CD4-positive, alpha-beta T cell treated with Interleukin-21 for 1 hour (primary cell): ENCODE results near the gene PSMA8.
"Not testable (repeated sequence)": the region's sequence is repeated elsewhere in the genome, so short reads cannot be mapped to it uniquely, and the experiment has no call there.

Experiments used
- DNase-seq: peaks from one replicate; pipeline ENCODE4 v3.0.0-alpha.2; 2020

Gene PSMA8

DNA sequence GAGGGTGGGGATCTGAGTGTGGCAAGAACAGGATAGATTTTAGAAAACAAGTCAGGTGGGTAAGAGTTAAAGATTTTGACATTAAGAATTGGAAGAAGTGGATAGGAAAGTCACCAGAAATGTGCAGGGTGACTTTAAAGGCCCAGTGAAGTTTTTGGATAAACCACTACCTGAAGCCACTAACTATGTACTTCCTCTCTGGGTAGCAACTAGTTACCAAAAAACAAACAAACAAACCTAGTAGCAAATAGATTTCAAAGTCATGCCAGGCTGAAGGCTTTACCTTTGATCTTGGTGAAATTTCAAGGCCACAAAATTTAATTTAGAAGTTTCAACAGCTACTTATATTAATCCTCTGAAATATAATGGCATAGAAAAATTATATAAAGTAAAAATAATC, 42.5 kb downstream of the PSMA8 start:
- no peak for DNase-seq

DNA sequence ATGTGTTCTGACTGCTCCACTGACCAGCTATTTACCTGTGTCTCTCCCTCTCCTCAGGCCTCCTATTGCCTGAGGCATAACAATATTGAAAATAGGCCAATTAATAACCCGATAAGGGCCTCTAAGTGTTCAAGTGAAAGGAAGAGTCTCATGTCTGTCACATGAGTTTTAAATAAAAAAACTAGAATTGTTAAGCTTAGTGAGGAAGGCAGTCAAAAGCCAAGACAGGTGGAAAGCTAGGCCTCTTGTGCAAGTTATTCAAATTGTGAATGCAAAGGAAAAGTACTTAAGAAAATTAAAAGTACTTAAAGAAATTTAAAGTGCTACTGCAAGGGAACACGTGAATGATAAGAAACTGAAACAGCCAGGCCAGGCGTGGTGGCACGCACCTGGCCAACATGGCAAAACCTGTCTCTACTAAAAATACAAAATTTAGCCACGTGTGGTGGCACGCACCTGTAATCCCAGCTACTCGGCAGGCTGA, 47.7 kb downstream of the PSMA8 start:
- DNase-seq, result no peak

DNA sequence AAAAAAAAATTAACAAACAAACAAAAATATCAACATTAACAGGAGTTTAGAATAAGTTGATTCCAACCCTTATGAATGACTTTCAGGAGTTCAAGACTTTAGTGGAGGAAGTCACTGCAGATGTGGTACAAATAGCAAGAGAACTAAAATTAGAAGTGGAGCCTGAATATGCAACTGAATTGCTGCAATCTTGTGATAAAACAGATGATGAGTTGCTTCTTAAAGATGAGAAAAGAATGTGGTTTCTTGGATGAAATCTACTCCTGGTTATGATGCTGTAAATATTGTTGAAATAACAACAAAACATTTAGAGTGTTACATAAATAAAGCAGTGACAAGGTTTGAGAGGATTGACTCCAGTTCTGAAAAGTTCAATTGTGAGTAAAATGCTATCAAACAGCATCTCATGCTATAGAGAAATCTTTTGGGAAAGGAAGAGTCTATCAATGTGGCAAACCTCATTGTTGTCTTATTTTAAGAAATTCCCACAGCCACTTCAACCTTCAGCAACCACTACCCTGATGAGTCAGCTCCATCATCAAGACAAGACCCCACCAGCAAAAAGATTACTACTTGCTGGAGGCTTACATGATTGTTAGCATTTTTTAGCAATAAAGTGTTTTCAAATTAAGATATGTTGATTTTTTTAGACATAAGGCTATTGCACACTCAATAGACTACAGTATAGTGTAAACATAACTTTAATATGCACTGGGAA, 49.9 kb downstream of the PSMA8 start:
- no peak for DNase-seq

DNA sequence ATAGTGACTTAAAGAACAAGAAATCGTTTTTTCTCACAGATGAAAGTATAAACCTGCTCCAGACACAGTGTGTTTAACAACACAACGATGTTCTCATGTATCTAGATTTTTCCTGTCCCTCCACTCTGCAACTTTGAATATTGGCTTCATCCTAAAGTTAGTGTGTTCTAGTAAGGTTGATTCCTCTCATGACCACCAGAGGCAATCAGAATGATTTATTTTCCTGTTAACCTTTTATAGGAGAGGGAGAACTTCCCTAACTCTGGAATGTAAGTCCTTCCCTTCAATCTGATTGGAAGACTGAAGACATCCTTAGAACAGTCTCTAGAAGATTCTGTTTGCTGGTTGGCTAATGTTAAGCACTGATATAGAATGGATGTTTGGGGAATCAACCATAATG, 51.6 kb downstream of the PSMA8 start:
- no peak for DNase-seq

DNA sequence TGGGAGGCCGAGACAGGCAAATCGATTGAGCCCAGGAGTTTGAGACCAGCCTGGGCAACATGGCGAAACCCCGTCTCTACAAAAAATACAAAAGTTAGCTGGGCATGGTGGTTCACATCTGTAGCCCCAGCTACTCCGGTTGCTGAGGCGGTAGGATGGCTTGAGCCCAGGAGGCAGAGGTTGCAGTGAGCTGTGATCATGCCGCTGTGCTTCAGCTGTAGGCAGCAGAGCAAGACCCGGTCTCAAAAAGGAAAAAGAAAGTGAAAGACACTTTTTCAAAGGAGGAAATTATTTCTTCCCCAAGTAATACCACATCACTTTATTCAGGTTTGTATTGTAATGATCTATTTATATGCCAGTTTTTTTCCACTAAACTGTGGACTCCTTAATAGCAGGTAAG, 56.8 kb downstream of the PSMA8 start:
- peak; percentile 54 for DNase-seq

DNA sequence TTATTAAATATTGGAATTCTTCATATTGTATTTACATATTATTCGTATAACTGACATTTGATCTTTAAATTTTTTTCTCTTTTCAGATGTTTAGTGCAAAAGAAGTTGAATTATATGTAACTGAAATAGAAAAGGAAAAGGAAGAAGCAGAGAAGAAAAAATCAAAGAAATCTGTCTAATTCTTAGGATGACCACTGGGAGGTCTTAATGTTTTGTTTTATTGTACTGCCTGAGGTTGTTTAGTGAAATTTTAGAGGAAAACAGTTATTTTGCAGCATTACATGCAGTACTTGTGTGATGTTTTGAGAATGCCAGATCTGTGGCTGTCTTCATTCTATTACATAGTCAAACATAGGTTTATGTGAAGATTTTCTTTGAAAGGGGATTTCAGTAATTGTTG, 58.6 kb downstream of the PSMA8 start:
- no peak for DNase-seq

DNA sequence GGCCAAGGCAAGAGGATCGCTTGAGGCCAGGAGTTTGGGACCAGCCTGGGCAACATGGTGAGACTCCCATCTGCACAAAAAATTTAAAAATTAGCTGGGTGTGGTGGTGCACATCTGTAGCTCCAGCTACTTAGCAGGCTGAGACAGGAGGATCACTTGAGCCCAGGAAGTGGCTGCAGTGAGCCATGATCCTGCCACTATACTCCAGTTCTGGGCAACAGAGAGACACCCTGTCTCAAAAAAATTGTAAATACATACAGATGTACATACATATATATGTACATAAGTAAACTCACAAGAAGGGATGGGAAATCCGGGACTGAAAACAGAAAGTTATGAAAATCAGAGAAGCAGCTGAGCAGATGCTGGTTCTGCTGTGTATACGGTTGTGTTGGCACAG, 62.9 kb downstream of the PSMA8 start:
- no peak for DNase-seq

DNA sequence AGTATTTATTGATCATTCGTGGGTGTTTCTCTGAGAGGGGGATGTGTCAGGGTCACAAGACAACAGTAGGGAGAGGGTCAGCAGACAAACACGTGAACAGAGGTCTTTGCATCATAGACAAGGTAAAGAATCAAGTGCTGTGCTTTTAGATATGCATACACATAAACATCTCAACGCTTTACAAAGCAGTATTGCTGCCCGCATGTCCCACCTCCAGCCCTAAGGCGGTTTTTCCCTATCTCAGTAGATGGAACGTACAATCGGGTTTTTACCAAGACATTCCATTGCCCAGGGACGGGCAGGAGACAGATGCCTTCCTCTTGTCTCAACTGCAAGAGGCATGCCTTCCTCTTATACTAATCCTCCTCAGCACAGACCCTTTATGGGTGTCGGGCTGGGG, 68.3 kb downstream of the PSMA8 start:
- DNase-seq, result not testable (repeated sequence)

DNA sequence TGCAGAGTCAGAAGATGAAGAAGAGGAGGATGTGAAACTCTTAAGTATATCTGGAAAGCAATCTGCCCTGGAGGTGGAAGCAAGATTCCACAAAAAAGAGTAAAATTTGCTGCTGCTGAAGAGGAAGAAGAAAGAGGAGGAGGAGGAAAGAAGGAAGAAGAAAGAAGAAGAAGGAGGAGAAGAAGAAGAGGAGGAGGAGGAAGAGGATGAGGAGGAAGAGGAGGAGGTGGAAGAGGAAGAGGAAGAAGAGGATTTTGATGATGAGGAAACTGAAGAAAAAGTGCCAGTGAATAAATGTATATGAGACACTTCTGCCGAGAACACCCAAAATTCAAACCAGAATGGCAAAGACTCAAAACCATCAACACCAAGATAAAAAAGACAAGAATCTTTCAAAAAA, 71.6 kb downstream of the PSMA8 start:
- DNase-seq, result no peak

DNA sequence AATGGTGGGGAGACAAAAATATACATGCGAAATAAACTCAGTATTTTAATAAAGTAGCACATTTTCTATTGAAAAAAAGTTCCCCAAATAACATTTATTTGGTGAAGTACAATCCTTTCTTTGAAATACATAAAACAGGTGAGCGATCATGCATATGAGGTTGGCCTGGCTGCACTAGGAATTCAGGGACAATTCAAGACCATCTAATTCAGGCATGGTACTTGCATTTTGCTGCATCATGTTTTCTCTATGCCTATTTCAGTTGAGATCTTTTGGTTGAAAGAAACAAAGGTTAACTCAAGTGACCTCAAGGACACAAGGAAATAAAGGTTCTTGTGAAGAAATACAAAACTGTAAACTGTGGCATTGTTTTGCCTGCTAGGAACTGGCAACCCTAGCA, 72.8 kb downstream of the PSMA8 start:
- no peak for DNase-seq

DNA sequence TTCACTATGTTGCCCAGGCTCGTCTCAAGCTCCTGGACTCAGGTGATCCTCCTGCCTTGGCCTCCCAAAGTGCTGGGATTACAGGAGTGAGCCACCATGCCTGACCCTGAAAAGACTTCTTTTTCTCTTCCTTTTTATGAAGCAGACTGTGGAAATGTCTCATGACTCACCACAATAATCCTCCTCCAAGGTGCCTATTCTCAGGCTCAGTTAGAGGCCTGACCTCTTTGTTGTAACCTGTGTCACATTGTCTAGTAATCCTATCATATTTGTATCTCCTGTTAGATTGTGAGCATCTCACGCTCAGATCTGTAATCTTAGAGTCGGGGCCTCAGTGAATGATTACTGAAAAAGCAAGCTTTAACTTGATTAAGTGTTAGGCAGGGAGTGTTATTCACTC, 74.3 kb downstream of the PSMA8 start:
- DNase-seq, result no peak

DNA sequence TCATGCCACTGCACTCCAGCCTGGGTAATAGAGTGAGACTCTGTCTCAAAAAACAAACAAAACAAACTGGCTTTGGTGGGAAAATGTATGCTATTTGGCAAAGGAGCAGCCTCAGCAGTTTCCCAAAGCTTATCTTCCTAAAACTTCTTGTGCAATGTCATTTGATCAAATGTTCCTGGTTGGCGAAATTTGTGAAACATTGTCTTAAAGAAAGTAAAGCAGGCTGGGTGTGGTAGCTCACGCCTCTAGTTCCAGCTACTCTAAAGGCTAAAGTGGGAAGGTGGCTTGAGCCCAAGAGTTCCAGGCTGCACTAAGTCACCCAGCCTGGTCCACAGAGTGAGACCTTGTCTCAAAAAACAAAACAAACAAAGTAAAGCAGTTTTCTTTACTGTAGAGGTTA, 75.3 kb downstream of the PSMA8 start:
- DNase-seq, result no peak

DNA sequence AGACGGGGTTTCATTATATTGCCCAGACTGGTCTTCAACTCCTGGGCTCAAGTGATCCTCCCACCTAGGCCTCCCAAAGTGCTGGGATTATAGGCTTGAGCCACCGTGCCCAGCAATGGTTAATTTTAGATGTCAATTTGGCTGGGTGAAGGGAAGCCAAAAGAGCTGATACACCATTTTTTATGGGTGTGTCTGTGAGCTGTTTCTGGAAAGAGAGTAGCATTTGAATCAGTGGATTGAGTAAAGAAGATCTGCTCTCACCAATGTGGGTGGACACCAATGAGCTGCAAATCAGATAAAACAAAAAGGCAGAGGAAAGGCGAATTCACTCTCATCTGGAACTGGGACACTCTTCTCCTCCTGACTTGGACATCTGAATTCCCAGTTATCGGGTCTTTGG, 76.5 kb downstream of the PSMA8 start:
- no peak for DNase-seq

DNA sequence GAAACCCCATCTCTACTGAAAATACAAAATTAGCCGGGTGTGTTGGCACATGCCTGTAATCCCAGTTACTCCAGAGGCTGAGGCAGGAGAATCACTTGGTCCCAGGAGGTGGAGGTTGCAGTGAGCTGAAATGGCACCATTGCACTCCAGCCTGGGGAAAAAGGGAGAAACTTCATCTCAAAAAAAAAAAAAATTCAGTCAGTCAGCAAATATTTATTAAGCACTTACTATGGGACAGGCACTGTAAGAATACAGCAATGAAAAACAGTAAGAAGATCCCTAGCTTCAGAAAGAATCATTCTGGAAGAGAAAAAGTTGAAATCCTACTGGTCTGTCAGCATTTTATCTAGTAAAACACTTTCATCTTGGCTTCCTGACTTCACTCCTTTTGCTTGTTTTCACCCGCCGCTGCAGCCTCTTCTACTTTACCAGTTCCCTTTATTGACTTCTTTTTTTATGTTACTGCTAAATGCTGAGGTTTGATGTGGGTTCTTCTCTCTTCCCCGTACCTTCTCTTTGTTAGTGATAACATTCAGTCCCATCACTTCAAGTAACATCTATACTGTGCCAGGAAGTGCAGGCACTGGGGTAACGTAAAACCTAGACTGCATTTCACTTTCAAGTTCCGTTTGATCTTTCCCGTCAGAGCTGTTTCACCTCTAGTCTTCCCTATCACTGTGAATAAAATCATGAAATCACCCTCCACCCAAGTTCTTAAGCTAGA, 81.7 kb downstream of the PSMA8 start:
- DNase-seq, result peak; percentile 78

DNA sequence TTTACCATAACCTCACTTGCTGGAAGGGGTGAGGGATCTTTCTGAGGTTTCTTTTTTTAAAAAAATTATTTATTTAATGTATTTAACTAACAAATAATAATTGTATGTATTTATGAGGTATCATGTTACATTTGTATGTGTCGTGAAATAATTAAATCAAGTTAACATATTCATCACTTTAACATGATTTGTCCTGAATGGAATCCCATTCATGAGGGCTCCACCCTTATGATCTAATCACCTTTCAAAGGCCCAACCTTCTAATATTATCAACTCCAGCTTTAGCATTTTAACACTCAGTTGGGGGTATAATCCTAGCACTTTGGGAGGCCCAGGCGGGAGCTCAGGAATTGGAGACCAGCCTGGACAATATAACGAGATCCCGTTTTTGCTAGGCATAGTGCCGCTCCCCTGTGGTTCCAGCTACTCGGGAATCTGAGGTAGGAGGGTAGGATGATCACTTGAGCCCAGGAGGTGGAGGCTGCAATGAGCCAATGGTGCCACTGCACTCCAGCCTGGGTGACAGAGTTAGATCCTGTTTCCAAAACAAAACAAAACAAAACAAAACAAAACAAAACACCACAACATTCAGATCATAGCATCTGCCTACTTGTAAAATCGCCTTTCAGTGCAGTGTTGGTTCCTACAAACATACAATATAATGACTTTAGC, 91.5 kb downstream of the PSMA8 start:
- DNase-seq, result peak; percentile 13

DNA sequence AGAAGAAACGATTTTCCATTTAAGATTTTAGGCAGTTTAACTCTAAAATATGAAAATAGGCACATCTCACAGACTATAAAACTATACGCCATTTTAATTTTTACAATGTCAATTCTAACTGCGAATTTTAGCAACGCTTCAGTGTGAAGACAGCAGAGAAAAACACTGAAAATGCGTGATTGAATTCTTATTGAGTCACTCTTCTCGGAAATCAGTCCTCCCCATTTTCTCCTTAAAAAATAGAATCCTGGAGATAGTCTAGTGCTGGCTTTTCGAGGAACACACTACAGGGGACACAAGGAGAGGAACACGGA, 92.2 kb downstream of the PSMA8 start:
- no peak for DNase-seq

DNA sequence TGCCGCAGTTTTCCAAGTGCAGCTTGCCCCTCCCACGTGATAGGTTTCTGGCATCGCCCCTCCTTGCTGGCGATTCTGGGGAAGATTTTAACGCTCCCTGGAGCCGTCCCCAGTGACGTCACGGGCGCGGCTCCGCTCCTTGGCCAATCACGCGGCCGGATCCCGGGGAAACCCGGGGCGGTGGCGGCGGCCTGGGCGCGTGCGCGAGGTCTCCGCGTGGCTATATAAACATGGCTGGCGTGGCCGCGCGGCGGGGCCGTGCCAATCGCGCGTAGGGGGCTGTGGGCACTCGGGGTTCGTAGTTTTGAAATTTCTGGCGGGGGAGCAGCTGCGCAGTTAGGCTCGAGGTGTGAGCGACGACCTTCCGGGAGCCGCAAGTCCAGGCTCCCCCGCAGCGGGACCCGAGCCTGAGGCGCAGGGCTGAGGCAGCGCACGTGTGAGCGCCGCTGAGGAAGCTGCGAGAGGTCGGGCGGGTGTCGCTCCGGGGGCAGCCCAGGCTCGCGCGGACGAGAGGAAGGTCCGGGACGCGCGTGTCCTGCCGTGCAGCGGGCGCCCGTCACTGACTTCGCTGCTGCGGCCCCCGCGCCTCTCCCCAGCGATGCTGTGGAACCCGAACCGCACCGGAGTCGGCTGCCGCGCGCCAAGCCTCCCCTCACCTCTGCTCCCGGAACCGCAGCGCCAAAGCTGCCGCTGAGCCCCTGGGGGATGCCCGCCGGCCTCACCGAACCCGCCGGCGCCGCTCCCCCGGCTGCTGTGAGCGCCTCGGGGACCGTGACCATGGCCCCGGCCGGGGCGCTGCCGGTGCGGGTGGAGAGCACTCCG, 92.8 kb downstream of the PSMA8 start, which contains the start of gene TAF4B:
TSS of gene TAF4B (plus strand) at position 217 of the 822 bp plus-strand sequence. CDS start at position 706, 489 bp downstream.
- DNase-seq, result peak; percentile 94

DNA sequence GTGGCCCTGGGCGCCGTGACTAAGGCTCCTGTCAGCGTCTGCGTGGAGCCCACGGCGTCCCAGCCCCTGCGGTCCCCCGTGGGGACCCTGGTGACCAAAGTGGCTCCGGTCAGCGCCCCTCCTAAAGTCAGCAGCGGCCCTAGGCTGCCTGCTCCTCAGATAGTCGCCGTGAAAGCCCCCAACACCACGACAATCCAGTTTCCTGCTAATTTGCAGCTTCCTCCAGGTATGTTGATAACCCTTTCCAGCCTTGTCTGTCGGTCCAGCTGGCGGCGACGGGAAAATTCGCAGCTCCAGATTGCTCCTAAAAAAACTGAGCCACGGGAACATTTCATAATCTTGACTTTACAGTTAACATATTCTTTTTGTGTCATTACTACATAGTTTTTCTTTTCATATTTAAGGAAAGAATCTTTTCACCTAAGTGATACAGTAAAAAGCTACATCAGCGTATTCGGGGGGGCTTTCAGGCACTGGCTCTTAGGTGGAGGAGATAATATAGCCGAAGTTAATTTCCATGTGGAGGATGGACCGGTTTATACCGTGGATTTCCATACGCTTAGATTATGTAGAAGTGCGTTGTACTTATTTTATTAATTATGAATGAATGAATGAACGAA, 93.5 kb downstream of the PSMA8 start:
- no peak for DNase-seq

DNA sequence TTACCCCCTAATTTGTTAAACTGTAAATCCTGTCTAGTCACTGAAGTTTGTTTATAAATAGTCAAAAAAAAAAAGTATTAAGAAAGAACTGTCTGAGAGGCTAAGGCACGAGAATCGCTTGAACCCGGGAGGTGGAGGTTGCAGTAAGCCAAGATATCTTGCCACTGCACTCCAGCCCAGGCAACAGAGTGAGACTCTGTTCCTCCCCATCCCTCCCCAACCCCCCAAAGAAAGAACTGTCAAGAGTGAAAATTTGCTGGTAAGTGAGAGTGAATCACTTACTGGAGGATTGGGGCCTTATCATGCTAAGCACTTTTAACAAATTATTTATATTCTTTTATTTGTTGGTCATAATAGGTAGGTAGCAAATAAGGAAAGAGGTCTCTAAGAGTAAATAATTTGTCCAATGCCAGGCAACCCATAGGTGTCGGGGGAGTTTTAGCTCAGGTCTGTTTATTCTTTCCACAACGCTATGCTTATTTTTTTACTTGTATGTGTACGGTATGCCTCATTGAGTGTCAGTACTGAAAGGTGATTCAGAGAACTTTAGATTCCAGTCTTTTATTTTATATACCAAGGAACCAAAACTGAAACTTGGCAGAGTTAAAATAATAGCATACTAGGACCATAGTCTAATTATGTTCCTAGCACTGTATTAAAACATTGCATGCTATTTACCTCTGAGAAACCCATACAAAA, 95.0 kb downstream of the PSMA8 start:
- no peak for DNase-seq

DNA sequence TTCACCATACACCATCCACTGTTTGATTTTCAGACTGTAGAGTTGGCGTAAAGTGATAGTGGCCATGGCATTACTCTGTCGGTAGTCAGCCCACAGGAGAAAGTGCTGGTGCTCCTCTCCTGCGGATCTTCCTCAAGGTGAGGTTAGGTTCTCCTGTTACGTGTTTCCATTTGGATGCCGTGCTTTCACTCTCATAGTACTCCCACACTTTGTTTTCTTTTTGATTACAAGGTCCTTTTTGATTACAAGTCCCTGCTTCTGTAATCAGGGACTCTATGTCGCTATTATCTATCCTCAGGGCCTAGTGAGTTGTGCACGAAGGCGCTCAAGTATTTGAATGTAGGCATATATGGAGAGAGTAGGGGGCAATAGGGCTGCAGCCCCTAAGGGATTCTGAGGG, 96.8 kb downstream of the PSMA8 start:
- DNase-seq, result no peak

DNA sequence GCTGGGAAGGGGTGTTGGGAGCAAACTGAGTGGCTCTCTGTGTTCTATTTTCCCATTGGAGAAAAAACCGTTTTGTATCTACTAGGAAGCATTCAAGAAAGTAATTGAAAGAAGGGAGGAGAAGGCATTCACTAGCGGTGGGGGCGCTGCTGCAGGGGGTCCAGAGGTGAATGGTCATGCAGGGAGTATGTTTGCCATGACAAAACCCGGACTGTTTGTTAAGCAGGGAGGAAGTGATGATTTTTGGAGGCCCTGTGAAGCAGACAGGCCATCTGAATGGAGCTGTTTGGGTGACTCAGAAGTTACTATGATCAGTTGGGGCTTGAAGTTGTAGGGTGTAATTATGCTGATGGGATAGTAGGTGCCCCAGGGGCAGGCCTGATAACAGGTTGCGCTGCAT, 99.5 kb downstream of the PSMA8 start:
- no peak for DNase-seq

DNA sequence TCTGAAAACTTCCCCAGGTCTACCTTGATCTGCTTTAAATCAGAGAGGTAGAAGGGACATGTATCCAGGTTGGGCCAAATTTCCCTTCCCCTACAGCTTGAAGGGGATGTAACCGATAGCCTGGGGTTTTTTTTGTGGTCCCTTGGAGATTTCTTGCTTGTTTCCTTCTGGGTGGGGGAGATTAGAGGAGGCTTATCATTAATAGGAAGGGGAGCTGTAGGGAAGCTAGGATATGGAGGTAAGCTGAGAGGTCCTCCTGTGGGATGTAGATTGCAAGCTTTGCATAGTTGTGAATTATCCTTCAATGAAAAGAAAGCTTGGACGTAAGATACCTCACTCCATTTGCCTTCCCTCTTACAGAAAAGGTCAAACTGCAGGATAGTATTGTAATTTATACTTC, 103.7 kb downstream of the PSMA8 start:
- not testable (repeated sequence) for DNase-seq
